ENCODE measurements around the gene RBM43.
"Not testable (repeated sequence)": the region's sequence is repeated elsewhere in the genome, so short reads cannot be mapped to it uniquely, and the experiment has no call there.

The RBM43 gene

DNA sequence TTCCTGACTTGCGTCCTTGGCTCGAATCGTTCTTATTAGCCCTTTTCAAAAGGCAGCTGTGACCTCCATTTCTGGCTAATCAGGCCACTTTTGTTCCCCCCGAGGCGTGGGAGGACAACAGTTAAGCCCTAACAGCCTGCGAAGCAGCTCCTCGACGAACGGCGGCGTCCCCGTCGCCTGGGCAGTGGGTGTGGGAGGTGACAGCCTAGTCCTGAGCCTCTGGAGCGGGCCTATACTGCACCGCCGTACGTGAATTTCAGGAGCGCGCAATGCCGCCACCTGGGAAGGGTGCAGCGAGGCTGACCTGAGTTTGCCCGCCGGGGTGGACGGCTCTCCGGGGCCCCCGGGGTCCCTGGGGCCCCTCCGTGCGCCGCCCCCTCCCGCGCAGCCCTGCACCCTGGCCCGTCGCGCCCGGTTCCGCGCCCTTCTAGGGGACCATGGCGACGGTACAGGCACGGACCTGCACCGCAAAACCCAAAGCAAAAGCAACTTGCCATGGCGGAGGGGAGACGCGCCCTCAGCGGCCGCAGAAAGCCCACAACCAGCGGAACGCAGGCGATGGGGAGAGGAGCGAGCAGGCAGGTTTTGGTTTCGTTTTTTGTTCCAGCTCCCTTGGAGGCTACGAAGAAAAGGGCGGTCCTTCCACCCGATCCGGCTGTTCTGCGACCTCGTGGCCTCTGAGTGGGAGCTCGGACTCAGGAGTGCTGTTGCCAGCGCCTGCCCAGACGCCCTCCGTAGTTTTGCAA lies at the start of gene RBM43:
RBM43 (minus strand) TSS at position 633 of the 746 bp plus-strand sequence; CDS start at position 497, 136 bp downstream.
- peak; percentile 79 for DNase-seq (ENCODE audit: low read depth)

DNA sequence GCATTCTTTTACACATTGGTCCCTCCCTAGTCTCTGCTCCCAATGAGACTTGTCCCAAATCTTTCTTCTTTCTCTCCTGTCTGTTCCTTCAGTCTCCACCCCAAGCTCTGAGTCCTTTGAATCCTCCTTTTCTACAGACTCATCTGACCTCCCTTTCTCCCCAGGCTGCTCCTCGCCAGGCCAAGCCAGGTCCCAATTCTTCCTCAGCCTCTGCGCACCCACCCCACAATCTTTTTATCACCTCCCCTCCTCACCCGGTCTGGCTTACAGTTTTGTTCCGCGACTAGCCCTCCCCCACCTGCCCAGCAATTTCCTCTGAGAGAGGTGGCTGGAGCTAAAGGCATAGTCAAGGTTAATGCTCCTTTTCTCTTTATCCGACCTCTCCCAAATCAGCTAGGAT lies 48.6 kb upstream of the RBM43 start:
- DNase-seq (ENCODE audit: low read depth) = not testable (repeated sequence)

GRCh38 chr2:151306621-151307020 lies 45.0 kb upstream of the RBM43 start:
- peak; percentile 45 for DNase-seq (ENCODE audit: low read depth)

GRCh38 chr2:151305129-151305691 lies 43.5 kb upstream of the RBM43 start:
- DNase-seq (ENCODE audit: low read depth) = no peak

- peak; percentile 22 for DNase-seq (ENCODE audit: low read depth)
Observed at GRCh38 chr2:151302879-151303278, 41.2 kb upstream of the RBM43 start.

DNA sequence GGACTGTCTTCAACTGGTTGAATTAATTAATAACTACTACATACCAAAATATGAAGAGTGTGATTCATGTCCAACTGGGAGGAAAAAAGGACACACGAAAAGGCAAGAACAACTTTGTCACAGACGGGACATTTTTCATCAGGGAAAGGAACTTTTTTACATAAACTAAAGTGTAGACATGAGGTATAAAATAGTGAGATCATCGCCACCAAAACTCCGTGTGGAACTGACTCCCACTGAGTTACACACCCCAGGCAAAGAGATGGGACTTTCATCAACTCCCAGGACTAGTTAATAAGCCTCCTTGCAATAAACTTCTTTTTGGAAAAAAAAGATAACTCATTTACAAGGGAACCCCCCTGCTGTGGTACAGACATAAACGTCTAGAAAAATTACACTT lies 40.7 kb upstream of the RBM43 start:
- no peak for DNase-seq (ENCODE audit: low read depth)

GRCh38 chr2:151299920-151300539 lies 38.4 kb upstream of the RBM43 start:
- no peak for DNase-seq (ENCODE audit: low read depth)

DNA sequence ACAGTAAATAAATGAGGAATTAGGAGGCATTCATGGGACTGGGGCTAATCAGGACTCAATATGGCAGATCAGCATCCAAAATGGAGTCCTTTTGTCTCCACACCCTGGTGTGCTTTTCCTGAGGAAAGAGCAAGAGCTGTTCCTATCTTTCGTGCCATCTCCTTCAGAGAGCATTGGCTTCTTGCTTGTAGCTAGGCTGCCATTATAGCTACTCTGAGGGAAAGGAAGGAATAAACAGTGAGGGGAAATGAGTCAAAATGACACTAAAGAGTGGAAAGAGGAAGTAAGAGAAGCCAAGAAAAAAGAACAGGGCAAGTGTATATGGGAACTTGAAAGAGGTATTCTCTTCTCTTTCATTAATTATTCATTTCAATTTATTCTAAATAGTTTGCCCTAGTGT lies 36.2 kb upstream of the RBM43 start:
- DNase-seq (ENCODE audit: low read depth) = no peak

GRCh38 chr2:151295926-151296325 lies 34.3 kb upstream of the RBM43 start:
- DNase-seq (ENCODE audit: low read depth) = not testable (repeated sequence)

DNA sequence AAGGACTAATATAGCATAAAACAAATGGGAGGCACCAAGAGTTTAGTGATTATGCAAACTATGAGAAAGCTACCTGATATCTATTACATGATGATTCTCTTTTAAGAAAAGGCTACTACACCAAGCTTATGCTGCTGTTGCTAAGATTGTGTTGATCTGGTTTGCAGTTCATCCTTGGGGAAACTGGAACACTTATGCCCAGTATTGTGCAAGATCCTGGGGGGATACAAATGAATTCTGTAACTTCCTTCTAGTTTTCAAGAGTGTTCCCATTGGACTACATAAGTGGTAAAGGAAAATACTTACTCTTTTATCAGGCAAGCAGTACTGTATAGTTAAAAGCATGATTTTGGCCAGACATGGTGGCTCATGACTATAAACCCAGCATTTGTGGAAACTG lies 30.9 kb upstream of the RBM43 start:
- DNase-seq (ENCODE audit: low read depth) = no peak

DNA sequence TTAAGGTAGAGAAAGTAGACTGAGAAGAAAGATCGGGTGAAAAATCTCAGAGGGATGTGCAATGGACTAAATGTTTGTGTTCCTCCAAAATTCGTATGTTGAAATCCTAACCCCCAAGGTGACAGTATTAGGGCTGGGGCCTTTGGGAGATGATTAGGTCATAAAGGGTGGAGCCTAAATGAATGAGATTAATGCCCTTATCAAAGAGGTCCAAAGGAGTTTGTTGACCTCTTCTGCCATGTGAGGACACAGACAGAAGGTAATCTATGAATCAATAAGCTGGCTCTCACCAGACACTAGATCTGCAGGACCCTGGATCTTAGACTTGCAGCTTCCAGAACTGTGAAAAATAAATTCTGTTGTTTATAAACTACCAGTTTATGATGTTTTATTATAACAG lies 30.5 kb upstream of the RBM43 start:
- no peak for DNase-seq (ENCODE audit: low read depth)

DNA sequence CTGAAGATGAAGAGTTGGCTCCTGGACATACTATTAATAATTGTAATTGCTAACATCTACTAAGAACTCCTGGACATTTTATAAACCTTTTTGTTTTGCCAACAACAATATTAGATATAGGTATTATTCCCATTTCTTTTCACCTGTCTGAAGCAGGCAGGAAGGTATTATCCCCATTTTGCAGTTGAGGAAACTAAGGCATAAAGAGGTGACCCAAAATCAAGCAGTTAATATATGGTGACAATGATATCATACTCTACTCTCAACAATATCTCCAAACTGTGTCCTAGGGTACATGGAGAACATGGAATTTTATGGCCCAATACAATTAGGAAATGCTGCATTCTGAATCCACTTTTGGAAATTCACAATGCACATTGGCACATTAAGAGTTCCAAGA lies 29.6 kb upstream of the RBM43 start:
- no peak for DNase-seq (ENCODE audit: low read depth)

- DNase-seq (ENCODE audit: low read depth) = no peak
Observed at GRCh38 chr2:151289972-151290866, 28.6 kb upstream of the RBM43 start.

DNA sequence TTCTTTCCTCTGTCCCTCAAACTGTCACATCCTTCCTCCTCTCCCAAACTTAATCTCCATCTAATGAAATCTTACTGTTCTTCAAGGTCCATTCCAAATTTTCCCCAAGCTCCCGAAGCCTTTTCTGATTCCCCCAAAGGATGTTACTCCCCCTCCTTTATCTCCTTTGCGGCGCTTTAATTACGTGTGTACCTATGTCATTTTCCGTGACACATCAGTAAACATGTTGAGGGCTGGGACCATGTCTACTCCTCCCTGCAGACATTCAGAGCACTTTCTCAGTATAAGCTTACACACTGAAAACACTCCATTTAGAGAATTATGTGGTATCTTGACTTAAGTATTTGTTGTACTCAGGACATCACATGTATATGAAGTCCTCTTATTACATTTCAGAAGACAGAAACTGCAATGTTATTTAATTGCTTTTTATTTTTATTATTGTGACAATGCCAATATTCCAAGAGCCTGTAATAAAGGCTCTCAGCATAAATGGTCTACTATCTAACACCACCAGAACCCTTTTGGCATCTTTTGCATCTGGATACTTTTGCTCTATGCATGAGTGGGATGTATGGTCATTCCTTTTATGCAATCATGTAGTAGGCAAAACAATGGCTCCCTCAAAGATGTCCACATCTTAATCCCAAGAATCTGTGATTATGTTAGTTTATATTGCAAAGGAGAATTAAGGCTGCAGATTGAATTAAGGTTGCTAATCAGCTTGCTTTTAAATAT lies 26.0 kb upstream of the RBM43 start:
- DNase-seq (ENCODE audit: low read depth) = no peak

GRCh38 chr2:151282401-151282800 lies 20.7 kb upstream of the RBM43 start:
- no peak for DNase-seq (ENCODE audit: low read depth)

DNA sequence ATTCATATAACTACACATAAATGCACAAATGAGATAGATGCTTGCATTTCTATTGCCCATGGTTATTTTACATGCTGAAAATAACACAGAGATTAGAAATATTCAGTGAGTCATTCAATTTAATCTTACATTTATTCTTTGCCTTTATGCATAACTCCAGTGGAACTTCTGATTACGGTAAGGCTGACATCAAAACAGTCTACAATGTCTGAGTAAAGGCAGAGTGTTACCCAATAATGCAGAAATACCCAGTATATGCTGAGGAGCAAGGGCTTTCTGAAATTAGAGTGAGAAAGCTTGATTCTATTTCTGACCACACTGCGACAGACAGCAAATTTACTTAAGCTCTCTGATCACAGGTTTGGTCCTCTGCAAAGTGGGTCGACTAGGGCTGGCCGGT lies 18.6 kb upstream of the RBM43 start:
- DNase-seq (ENCODE audit: low read depth) = no peak

DNA sequence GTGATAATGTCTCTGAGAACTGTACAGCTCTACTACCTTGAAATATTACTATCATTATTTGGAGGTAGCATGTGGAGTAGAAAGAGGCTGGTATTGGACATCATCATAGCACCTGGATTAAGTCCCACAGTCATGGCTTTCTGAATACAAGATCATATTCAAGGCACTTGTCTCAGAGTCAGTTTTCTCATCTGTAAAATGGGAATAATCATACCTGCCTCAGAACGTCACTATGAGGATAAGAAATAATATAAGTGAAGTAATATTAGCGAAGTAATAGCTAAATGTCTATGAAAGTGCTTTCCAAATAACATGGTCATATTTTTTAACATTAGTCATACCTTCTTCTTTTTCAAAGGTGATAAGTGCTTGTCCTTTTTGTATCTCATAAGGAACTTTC lies 16.8 kb upstream of the RBM43 start:
- DNase-seq (ENCODE audit: low read depth) = no peak

- no peak for DNase-seq (ENCODE audit: low read depth)
Observed at GRCh38 chr2:151277067-151277466, 15.4 kb upstream of the RBM43 start.

DNA sequence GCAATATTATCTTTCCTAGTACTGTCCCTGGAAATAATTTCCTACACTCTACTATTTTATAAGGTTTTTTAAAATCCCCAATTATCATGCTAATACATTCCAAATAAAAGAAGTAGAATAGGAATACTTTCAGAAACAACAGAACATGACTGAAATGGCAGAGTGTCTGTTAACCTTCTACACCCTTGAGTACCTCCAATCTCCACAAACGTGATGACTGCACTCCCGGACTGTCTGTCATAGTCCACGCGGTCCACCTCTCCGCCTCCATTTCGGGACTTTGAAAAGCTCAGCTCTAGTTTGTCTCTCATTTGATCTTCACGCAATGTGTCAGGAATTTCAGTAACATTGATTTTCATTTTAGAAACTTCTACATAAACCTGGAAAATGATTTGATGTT lies 13.6 kb upstream of the RBM43 start:
- no peak for DNase-seq (ENCODE audit: low read depth)

- DNase-seq (ENCODE audit: low read depth) = no peak
Observed at GRCh38 chr2:151271824-151272223, 10.2 kb upstream of the RBM43 start.

- DNase-seq (ENCODE audit: low read depth) = no peak
Observed at GRCh38 chr2:151269798-151270568, 8.3 kb upstream of the RBM43 start.
